ENCODE results near the gene MGAM2.

- TF ChIP-seq, protein P1, sequence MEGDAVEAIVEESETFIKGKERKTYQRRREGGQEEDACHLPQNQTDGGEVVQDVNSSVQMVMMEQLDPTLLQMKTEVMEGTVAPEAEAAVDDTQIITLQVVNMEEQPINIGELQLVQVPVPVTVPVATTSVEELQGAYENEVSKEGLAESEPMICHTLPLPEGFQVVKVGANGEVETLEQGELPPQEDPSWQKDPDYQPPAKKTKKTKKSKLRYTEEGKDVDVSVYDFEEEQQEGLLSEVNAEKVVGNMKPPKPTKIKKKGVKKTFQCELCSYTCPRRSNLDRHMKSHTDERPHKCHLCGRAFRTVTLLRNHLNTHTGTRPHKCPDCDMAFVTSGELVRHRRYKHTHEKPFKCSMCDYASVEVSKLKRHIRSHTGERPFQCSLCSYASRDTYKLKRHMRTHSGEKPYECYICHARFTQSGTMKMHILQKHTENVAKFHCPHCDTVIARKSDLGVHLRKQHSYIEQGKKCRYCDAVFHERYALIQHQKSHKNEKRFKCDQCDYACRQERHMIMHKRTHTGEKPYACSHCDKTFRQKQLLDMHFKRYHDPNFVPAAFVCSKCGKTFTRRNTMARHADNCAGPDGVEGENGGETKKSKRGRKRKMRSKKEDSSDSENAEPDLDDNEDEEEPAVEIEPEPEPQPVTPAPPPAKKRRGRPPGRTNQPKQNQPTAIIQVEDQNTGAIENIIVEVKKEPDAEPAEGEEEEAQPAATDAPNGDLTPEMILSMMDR (IDR thresholded peaks at IDR 0.05), result no peak
- TF ChIP-seq, protein P2, sequence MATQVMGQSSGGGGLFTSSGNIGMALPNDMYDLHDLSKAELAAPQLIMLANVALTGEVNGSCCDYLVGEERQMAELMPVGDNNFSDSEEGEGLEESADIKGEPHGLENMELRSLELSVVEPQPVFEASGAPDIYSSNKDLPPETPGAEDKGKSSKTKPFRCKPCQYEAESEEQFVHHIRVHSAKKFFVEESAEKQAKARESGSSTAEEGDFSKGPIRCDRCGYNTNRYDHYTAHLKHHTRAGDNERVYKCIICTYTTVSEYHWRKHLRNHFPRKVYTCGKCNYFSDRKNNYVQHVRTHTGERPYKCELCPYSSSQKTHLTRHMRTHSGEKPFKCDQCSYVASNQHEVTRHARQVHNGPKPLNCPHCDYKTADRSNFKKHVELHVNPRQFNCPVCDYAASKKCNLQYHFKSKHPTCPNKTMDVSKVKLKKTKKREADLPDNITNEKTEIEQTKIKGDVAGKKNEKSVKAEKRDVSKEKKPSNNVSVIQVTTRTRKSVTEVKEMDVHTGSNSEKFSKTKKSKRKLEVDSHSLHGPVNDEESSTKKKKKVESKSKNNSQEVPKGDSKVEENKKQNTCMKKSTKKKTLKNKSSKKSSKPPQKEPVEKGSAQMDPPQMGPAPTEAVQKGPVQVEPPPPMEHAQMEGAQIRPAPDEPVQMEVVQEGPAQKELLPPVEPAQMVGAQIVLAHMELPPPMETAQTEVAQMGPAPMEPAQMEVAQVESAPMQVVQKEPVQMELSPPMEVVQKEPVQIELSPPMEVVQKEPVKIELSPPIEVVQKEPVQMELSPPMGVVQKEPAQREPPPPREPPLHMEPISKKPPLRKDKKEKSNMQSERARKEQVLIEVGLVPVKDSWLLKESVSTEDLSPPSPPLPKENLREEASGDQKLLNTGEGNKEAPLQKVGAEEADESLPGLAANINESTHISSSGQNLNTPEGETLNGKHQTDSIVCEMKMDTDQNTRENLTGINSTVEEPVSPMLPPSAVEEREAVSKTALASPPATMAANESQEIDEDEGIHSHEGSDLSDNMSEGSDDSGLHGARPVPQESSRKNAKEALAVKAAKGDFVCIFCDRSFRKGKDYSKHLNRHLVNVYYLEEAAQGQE (IDR thresholded peaks at IDR 0.05; ENCODE audit: insufficient read depth in 1 of 2, low read depth in 2 of 2, low read length in 1 of 2), result no peak
Measured at GRCh38 chr7:142097571-142097970, 13.9 kb upstream of the MGAM2 start.

Measured in Panc1 (cell line).